Smooth muscle cell (in vitro differentiated cells): ENCODE data around the gene MAPK6. TPM values are rescaled to one million over a fixed set of nuclear protein-coding genes. Genes with fewer than 3 reads are reported as not detected.

Source experiments
- DNase-seq: peaks from one replicate; lab custom pipeline; 2025; ENCODE audit not compliant: unreplicated experiment; lab: John Stamatoyannopoulos, UW
- H2AFZ ChIP-seq: fragments of 200-600 bp; sonication (generic); 2 replicates; pipeline ENCODE4 v1.6.0; 2016; ENCODE audit warnings: antibody characterized with exemption, low read depth, mild to moderate bottlenecking
- H3F3A ChIP-seq: fragments of 200-600 bp; sonication (generic); 2 replicates; pipeline ENCODE4 v1.6.0; 2017; ENCODE audit warnings: antibody characterized with exemption, low read depth
- H3K27ac ChIP-seq: fragments of 200-600 bp; sonication (generic); 2 replicates; pipeline ENCODE4 v1.5.1; 2016; ENCODE audit warnings: low read depth, mild to moderate bottlenecking
- H3K27me3 ChIP-seq: fragments of 200-600 bp; sonication (generic); 2 replicates; pipeline ENCODE4 v1.6.1; 2016; ENCODE audit warnings: low read depth, mild to moderate bottlenecking
- H3K36me3 ChIP-seq: fragments of 200-600 bp; sonication (generic); 2 replicates; pipeline ENCODE4 v1.5.1; 2016; ENCODE audit warnings: low read depth
- H3K4me1 ChIP-seq: fragments of 200-600 bp; sonication (generic); 2 replicates; pipeline ENCODE4 v1.5.1; 2016; ENCODE audit warnings: low read depth
- H3K4me2 ChIP-seq: fragments of 200-600 bp; sonication (generic); 2 replicates; pipeline ENCODE4 v1.6.0; 2016; ENCODE audit warnings: mild to moderate bottlenecking
- H3K4me3 ChIP-seq: fragments of 200-600 bp; sonication (generic); 2 replicates; pipeline ENCODE4 v1.5.1; 2016; ENCODE audit warnings: mild to moderate bottlenecking
- H3K79me2 ChIP-seq: fragments of 200-600 bp; sonication (generic); 2 replicates; pipeline ENCODE4 v1.6.0; 2016; ENCODE audit warnings: low read depth, mild to moderate bottlenecking
- H3K9ac ChIP-seq: fragments of 200-600 bp; sonication (generic); 2 replicates; pipeline ENCODE4 v1.6.0; 2016; ENCODE audit warnings: low read depth
- H3K9me3 ChIP-seq: fragments of 200-600 bp; sonication (generic); replicated peaks from 2 replicates; pipeline ENCODE4 v1.5.1; 2016; ENCODE audit warnings: low read depth
- H4K20me1 ChIP-seq: fragments of 200-600 bp; sonication (generic); 2 replicates; pipeline ENCODE4 v1.6.0; 2016; ENCODE audit warnings: low read depth
- WGBS: methylation state at CpG from one replicate; pipeline ENCODE4 v1.1.7; 2016; ENCODE audit warnings: low lambda C conversion rate; 5-methylcytosine and 5-hydroxymethylcytosine counted together
- polyA plus RNA-seq: library from polyadenylated mRNA; unstranded; fragments of >200 nt; fragmentation: Nextera tagmentation; extraction: Ambion mirVana; gene quantifications from 2 replicates; pipeline ENCODE4 v1.2.1, GENCODE V29; 2016
- total RNA-seq: library from RNA; depleted of rRNA; stranded (reverse); fragments of >200 nt; gene quantifications from 2 replicates; pipeline ENCODE4 v1.2.3, GENCODE V29; 2014
- TF ChIP-seq, protein P1 (sequence below): fragments of 200-600 bp; sonication (generic); IDR thresholded peaks from 2 replicates; pipeline ENCODE4 v1.5.1; 2017; ENCODE audit warnings: borderline replicate concordance, mild to moderate bottlenecking, antibody characterized with exemption; ENCODE audit not compliant: insufficient read depth, poor library complexity, severe bottlenecking

The MAPK6 gene
- total and polyA plus RNA-seq, 2 experiments from 2014 or later = 38.6 to 107 TPM

DNA sequence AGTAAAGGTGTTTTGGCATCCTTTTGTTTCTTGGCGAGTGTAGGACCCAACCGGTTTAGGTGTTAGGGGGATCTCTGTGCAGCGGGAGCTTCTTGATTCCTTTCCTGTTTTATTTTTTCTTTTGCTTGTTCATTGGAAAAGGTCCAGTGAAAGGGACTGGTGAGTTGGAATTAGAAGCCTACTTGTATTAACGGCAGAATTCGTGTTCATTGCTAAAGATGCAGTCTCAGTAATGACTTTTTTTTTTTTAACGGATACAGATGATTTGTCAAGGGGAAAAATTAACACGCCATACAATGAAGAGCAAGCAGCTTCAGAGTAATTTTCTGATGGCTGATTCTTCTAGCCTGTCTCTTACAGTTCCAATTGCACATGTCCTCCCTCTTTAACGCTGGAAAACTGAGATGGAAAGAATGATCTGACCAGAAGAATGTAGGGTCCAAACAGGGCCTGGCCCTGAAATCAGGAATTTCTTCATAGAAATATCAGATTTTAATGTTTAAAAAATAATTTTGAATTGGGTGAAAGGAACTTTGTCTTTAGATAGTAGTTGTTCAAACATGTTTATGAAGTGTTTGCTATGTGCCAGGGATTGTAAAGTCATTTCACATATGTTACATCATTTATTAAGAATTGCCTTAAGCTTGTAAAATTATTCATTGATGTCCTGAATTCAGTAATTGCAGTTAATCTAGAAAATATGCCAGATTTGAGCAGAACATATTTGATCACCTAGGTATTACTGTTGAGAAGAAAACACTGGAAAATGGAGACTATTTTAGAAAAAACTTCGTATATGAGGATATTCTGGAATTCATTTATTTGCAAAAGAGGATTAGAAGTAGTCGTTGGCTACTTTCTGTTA lies 1.4 kb downstream of the MAPK6 start:
- peaks cover 36% of the 10 kb centered on the region for H4K20me1 ChIP-seq
- 1% methylated on average over 10 of the region's 10 CpGs for WGBS
- H3K4me3 ChIP-seq = peak overlapping the region; percentile 94
- no peak overlapping the region for H2AFZ ChIP-seq
- peaks cover 19% of the 10 kb centered on the region for H3K4me1 ChIP-seq
- H3F3A ChIP-seq = peaks cover 8% of the 10 kb centered on the region
- H3K9me3 ChIP-seq = no peaks in the 10 kb centered on the region
- H3K36me3 ChIP-seq = no peaks in the 10 kb centered on the region
- peak overlapping the region; percentile 99 for H3K9ac ChIP-seq
- H3K27me3 ChIP-seq = no peaks in the 10 kb centered on the region
- H3K4me2 ChIP-seq = peak overlapping the region; percentile 90
- TF ChIP-seq, protein P1, sequence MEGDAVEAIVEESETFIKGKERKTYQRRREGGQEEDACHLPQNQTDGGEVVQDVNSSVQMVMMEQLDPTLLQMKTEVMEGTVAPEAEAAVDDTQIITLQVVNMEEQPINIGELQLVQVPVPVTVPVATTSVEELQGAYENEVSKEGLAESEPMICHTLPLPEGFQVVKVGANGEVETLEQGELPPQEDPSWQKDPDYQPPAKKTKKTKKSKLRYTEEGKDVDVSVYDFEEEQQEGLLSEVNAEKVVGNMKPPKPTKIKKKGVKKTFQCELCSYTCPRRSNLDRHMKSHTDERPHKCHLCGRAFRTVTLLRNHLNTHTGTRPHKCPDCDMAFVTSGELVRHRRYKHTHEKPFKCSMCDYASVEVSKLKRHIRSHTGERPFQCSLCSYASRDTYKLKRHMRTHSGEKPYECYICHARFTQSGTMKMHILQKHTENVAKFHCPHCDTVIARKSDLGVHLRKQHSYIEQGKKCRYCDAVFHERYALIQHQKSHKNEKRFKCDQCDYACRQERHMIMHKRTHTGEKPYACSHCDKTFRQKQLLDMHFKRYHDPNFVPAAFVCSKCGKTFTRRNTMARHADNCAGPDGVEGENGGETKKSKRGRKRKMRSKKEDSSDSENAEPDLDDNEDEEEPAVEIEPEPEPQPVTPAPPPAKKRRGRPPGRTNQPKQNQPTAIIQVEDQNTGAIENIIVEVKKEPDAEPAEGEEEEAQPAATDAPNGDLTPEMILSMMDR = no peak
- H3K79me2 ChIP-seq = peaks cover 56% of the 10 kb centered on the region
- peak overlapping the region; percentile 99 for H3K27ac ChIP-seq
- DNase-seq = no peak

DNA sequence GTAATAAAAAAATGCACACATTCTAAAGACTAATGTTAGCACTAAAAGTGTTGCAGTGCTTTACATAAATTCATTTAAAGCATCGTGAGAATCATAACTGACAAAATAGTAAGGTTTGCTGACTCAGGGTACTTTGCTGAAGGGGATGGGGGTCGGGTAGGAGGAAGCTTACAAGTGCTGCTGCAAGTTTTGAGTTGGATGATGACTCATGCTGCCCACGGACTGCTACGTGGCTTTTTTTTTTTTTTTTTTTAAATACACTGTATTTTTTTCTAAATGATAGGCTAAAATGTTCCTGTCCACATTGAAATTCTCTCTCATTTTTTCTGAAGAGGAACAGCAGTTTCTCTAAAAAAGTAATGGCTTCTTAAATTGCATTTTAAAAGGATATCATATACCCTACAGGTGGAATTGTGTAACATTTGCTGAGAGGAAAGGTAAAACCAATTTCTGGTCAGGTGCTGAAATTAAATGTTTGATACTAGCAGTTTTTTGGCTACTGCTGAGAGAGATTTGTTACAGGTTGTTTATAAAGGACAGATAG lies 2.2 kb downstream of the MAPK6 start:
- TF ChIP-seq, protein P1 = no peak
- peak overlapping the region; percentile 99 for H3K9ac ChIP-seq
- 3% methylated on average over 4 of the region's 4 CpGs for WGBS
- H3K4me2 ChIP-seq = peak overlapping the region; percentile 90
- peaks cover 43% of the 10 kb centered on the region for H4K20me1 ChIP-seq
- H3K27ac ChIP-seq = peak overlapping the region; percentile 99
- H3K9me3 ChIP-seq = no peaks in the 10 kb centered on the region
- no peak overlapping the region for H2AFZ ChIP-seq
- peaks cover 8% of the 10 kb centered on the region for H3F3A ChIP-seq
- no peak for DNase-seq
- peaks cover 63% of the 10 kb centered on the region for H3K79me2 ChIP-seq
- no peaks in the 10 kb centered on the region for H3K36me3 ChIP-seq
- peaks cover 19% of the 10 kb centered on the region for H3K4me1 ChIP-seq
- H3K27me3 ChIP-seq = no peaks in the 10 kb centered on the region
- peak overlapping the region; percentile 94 for H3K4me3 ChIP-seq

DNA sequence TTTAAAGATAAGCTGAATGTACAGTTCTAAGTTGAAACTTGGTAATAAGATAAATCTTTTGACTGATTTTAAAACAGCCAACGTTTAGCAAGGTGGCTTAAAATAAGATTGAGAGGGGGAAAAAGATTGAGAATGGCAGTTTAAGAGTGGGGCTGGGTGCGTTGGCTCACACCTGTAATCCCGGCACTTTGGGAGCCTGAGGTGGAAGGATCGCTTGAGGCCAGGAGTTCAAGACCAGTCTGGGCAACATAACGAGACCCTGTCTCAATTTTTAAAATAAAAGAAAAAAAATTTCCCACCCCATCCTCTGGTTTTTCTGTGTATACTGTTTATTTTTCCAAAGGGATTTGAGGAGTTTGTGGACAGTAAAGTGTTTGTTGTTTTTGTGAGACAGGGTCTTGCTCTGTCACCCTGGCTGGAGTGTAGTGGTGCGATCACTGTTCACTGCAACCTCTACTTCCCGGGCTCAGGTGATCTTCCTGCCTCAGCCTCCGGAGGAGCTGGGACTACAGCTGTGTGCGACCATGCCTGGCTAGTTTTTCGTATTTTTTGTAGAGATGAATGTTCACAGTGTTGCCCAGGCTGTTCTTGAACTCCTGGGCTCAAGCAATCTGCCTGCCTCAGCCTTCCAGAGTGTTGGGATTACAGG lies 3.0 kb downstream of the MAPK6 start:
- no peak overlapping the region for H2AFZ ChIP-seq
- H3K27me3 ChIP-seq = no peaks in the 10 kb centered on the region
- peaks cover 71% of the 10 kb centered on the region for H3K79me2 ChIP-seq
- no peaks in the 10 kb centered on the region for H3K36me3 ChIP-seq
- H3K4me1 ChIP-seq = peaks cover 19% of the 10 kb centered on the region
- WGBS = 70% methylated on average over 10 of the region's 10 CpGs
- peak overlapping the region; percentile 99 for H3K9ac ChIP-seq
- peak overlapping the region; percentile 99 for H3K27ac ChIP-seq
- H3K4me3 ChIP-seq = peak overlapping the region; percentile 94
- H3F3A ChIP-seq = peaks cover 8% of the 10 kb centered on the region
- DNase-seq = no peak
- H3K9me3 ChIP-seq = no peaks in the 10 kb centered on the region
- TF ChIP-seq, protein P1 = no peak
- H3K4me2 ChIP-seq = peak overlapping the region; percentile 90
- H4K20me1 ChIP-seq = peaks cover 52% of the 10 kb centered on the region
